ENCODE data around the gene PTPN9. TPM values are rescaled to one million over a fixed set of nuclear protein-coding genes. Genes with fewer than 3 reads are reported as not detected.

The PTPN9 gene
- total RNA-seq, 1 donor from 2014 or later = 8.6 TPM

DNA sequence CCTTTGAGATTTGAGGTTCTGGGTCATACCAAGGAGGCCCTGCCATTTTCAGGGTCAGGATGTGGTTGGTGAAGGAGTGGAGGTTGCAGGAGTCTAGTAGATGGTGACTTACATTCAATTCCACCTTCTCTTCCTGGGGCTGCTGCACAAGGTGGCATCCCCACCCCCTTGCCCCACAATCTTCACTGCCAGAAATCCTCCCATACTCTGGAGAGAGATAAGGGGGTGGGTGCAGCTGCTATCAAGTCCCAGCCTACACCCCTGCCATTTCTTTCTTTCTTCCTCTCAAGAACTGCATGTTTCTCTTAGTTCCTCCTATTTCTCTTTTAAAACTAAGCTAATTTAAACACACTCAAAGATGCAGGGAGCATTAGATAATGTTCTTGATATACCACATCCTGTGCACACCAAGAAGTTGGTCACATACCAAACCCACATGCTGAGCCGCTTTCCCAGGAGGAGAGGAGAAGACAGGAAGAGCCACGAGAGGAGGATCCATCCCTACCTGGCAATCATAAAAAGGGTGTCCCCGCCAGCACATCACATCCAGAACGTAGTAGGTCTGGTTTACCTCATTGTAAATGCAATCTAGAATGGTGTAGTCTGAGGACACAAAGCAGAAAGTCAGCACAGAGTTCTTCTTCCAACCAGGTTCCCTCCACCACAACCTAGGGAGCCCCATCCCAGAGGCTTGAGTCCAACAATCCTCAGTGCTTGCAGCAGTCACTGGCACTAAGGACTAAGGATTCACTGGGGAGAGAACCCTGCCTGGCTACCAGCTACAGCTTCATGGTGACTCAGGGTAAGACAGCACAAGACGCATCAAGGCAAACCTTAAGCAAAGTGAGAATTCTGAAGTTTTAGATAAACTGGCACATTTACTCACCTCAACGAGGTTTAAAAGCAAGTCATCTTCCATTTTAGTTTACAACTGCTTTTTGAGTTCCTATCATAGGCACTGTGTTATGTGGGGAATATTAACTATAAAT lies 27.9 kb upstream of the PTPN9 start:
- Mint-ChIP-seq H3K4me3 (no peak overlapping the region), H3K27ac (no peak overlapping the region), H3K36me3 (peaks cover 29% of the 10 kb centered on the region), H3K4me1 (no peaks in the 10 kb centered on the region), H3K9me3 (no peaks in the 10 kb centered on the region), H3K27me3 (ENCODE audit: insufficient read depth, low read depth) (no peaks in the 10 kb centered on the region)
- no peaks in the 10 kb centered on the region for H3K9me3 ChIP-seq (ENCODE audit: low read depth)
- H2AFZ ChIP-seq (replicated peaks) = no peak overlapping the region
- no peak overlapping the region for H3K27ac ChIP-seq
- H3K27me3 ChIP-seq = no peaks in the 10 kb centered on the region
- H4K20me1 ChIP-seq (ENCODE audit: low read depth) = no peaks in the 10 kb centered on the region
- H3K4me1 ChIP-seq = no peaks in the 10 kb centered on the region
- no peak overlapping the region for H3K4me3 ChIP-seq
- no peak overlapping the region for H3K4me2 ChIP-seq
- no peaks in the 10 kb centered on the region for H3K36me3 ChIP-seq
- no peak overlapping the region for H3K9ac ChIP-seq
- H3F3A ChIP-seq (ENCODE audit: low read depth) = no peaks in the 10 kb centered on the region
- H3K79me2 ChIP-seq (ENCODE audit: low read depth) = no peaks in the 10 kb centered on the region
- TF ChIP-seq, protein P1, sequence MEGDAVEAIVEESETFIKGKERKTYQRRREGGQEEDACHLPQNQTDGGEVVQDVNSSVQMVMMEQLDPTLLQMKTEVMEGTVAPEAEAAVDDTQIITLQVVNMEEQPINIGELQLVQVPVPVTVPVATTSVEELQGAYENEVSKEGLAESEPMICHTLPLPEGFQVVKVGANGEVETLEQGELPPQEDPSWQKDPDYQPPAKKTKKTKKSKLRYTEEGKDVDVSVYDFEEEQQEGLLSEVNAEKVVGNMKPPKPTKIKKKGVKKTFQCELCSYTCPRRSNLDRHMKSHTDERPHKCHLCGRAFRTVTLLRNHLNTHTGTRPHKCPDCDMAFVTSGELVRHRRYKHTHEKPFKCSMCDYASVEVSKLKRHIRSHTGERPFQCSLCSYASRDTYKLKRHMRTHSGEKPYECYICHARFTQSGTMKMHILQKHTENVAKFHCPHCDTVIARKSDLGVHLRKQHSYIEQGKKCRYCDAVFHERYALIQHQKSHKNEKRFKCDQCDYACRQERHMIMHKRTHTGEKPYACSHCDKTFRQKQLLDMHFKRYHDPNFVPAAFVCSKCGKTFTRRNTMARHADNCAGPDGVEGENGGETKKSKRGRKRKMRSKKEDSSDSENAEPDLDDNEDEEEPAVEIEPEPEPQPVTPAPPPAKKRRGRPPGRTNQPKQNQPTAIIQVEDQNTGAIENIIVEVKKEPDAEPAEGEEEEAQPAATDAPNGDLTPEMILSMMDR (IDR thresholded peaks at IDR 0.05) = no peak
- no peak for TF ChIP-seq EZH2phosphoT487 (IDR thresholded peaks at IDR 0.05)
- no peak for TF ChIP-seq EZH2 (IDR thresholded peaks at IDR 0.05)
- no peak for DNase-seq (ENCODE audit: low spot score)

- Histone ChIP-seq H2AFZ (replicated peaks) (no peak overlapping the region), H3K9ac (no peak overlapping the region), H3K36me3 (no peaks in the 10 kb centered on the region), H3K4me1 (no peaks in the 10 kb centered on the region), H4K20me1 (ENCODE audit: low read depth) (no peaks in the 10 kb centered on the region), H3K9me3 (ENCODE audit: low read depth) (no peaks in the 10 kb centered on the region), H3K4me3 (no peak overlapping the region), H3K27me3 (no peaks in the 10 kb centered on the region), H3K79me2 (ENCODE audit: low read depth) (no peaks in the 10 kb centered on the region), H3K4me2 (no peak overlapping the region), H3K27ac (no peak overlapping the region), H3F3A (ENCODE audit: low read depth) (no peaks in the 10 kb centered on the region)
- H3K4me1 Mint-ChIP-seq = no peaks in the 10 kb centered on the region
- no peaks in the 10 kb centered on the region for H3K27me3 Mint-ChIP-seq (ENCODE audit: insufficient read depth, low read depth)
- H3K4me3 Mint-ChIP-seq = no peak overlapping the region
- TF ChIP-seq EZH2phosphoT487 (IDR thresholded peaks at IDR 0.05) = no peak
- TF ChIP-seq EZH2 (IDR thresholded peaks at IDR 0.05) = no peak
- TF ChIP-seq, protein P1 (IDR thresholded peaks at IDR 0.05) = no peak
- H3K9me3 Mint-ChIP-seq = no peaks in the 10 kb centered on the region
- peaks cover 27% of the 10 kb centered on the region for H3K36me3 Mint-ChIP-seq
- H3K27ac Mint-ChIP-seq = no peak overlapping the region
- DNase-seq (ENCODE audit: low spot score) = no peak
Observed at GRCh38 chr15:75606026-75606425, 26.9 kb upstream of the PTPN9 start.

- no peak overlapping the region for H3K9ac ChIP-seq
- H3F3A ChIP-seq (ENCODE audit: low read depth) = no peaks in the 10 kb centered on the region
- no peaks in the 10 kb centered on the region for H3K9me3 ChIP-seq (ENCODE audit: low read depth)
- no peak overlapping the region for H3K4me2 ChIP-seq
- H3K36me3 Mint-ChIP-seq = peaks cover 16% of the 10 kb centered on the region
- H3K4me3 Mint-ChIP-seq = no peak overlapping the region
- H3K4me1 ChIP-seq = no peaks in the 10 kb centered on the region
- no peaks in the 10 kb centered on the region for H3K4me1 Mint-ChIP-seq
- no peak for TF ChIP-seq EZH2 (IDR thresholded peaks at IDR 0.05)
- TF ChIP-seq, protein P1 (IDR thresholded peaks at IDR 0.05) = no peak
- no peak for TF ChIP-seq EZH2phosphoT487 (IDR thresholded peaks at IDR 0.05)
- no peak overlapping the region for H3K27ac ChIP-seq
- no peak overlapping the region for H2AFZ ChIP-seq (replicated peaks)
- no peaks in the 10 kb centered on the region for H3K9me3 Mint-ChIP-seq
- no peaks in the 10 kb centered on the region for H3K27me3 ChIP-seq
- no peaks in the 10 kb centered on the region for H3K36me3 ChIP-seq
- H3K79me2 ChIP-seq (ENCODE audit: low read depth) = no peaks in the 10 kb centered on the region
- H3K4me3 ChIP-seq = no peak overlapping the region
- H4K20me1 ChIP-seq (ENCODE audit: low read depth) = no peaks in the 10 kb centered on the region
- H3K27ac Mint-ChIP-seq = no peak overlapping the region
- DNase-seq (ENCODE audit: low spot score) = no peak
- no peaks in the 10 kb centered on the region for H3K27me3 Mint-ChIP-seq (ENCODE audit: insufficient read depth, low read depth)
Observed at GRCh38 chr15:75599401-75599800, 20.3 kb upstream of the PTPN9 start.

Measured in neural progenitor cell (in vitro differentiated cells).